Measurements from ENCODE around the gene MANF. TPM values are rescaled to one million over a fixed set of nuclear protein-coding genes. Genes with fewer than 3 reads are reported as not detected.

Gene MANF
- total RNA-seq, 1 donor from 2014 or later = 87.8 TPM

GRCh38 chr3:51429138-51429537 is 44.0 kb downstream of the MANF start:
- no peak for DNase-seq (ENCODE audit: low spot score)

GRCh38 chr3:51434110-51434509 is 49.0 kb downstream of the MANF start:
- DNase-seq (ENCODE audit: low spot score) = no peak

GRCh38 chr3:51434746-51435327 is 49.7 kb downstream of the MANF start:
- DNase-seq (ENCODE audit: low spot score) = no peak

- no peak for DNase-seq (ENCODE audit: low spot score)
Observed at GRCh38 chr3:51436998-51437639, 52.0 kb downstream of the MANF start.

Other genes with a start within 250 kb of the MANF start
- gene RBM15B, start 6.0 kb downstream of the MANF start, total RNA-seq = 28.0 TPM
- 23.9 TPM for gene DCAF1, start 114.7 kb downstream of the MANF start, total RNA-seq
- 25.1 TPM for gene RAD54L2, start 153.4 kb downstream of the MANF start, total RNA-seq

Measured in mesenteric fat pad (tissue), 1 donor.